Left forelimb (tissue), 1 donor: ENCODE data around the gene ZNF655.
A peak's percentile ranks its signal among the peaks of the same experiment; 100 is the strongest.
"Not testable (repeated sequence)": the region's sequence is repeated elsewhere in the genome, so short reads cannot be mapped to it uniquely, and the experiment has no call there.

Experiments
- DNase-seq: peaks from one replicate; pipeline ENCODE4 v3.0.0-alpha.2; 2018; ENCODE audit warnings: low spot score

The ZNF655 gene

GRCh38 chr7:99560834-99561736 lies 2.6 kb downstream of the ZNF655 start:
- no peak for DNase-seq

DNA sequence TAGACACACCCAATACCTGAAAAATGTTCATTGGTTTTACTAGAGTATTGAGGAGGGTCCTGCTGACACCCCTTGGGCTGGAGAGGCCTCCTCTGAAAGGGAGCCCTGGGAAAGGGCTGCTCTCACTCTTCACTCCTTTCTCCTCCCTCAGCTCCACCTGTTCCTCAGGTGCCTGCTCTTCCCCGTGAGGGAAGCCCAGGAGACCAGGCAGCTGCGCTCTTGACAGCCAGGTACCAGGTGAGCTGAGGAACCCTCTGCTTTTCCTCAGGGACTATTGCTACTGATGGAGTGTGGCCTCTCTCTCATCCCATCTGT lies 3.3 kb downstream of the ZNF655 start:
- DNase-seq: no peak

DNA sequence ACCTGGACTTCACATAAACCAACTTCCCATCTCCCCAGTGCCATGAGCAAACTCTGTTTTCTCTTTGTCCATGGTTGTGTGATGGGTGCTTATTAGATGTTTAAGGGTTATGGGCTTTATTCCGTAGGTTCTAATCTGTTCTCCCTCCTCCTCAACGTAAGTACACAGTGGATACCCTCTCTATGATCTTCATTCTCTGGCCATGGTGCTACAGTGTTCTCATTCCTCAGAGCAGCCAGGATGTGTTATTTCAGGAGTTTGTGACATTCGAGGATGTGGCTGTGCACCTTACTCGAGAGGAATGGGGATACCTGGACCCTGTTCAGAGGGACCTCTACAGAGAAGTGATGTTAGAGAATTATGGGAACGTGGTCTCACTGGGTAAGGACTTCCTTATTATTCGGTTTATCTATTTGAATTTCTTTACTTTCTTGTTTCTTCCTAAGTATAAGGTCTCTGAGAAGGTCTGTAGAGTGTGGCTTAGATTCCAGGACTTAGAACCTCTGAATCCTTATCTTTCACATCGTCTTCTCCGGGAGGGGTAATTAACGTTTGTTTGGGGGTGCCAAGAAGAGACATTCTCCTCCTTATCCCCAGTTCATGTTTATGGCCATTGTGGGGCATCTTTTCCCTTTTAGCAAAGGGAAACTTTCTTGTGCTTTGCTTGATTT lies 3.8 kb downstream of the ZNF655 start:
- no peak for DNase-seq

- no peak for DNase-seq
These were observed 4.4 kb downstream of the ZNF655 start for GRCh38 chr7:99562832-99563231.

DNA sequence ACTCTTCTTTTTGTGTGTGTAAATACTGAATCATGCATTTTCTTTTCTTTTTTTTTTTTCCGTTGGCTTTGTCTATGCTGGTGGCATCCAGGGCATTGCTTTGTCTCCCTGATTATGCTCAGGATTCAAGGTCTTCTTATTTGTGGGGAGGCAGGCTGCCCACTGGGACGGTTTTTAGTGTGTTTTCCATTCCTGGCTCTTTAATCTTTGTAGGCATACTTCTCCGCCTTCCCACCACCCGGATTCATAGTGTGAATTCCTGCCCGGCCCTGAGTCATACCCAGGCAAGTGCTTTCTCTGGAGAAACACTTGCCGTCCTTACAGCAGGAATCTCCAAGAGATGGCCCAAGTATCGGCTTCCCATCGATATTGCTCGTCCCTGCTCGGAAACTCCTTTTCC lies 5.2 kb downstream of the ZNF655 start:
- no peak for DNase-seq

DNA sequence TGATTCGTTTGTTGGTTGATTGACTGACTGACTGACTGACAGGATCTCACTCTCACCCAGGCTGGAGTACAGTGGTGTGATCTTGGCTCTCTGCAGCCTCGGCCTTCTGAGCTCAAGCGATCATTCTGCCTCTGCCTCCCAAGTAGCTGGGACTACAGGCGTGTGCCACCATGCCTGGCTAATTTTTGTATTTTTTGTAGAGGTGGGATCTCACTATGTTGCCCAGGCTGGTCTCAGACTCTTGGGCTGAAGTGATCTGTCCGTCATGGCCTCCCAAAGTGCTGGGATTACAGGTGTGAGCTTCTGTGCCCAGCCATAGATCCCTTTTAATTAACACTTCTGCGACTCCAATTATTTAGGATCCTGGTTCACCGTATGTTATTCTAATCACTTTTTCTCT lies 10.3 kb downstream of the ZNF655 start:
- not testable (repeated sequence) for DNase-seq

- DNase-seq: no peak
These were observed 13.3 kb downstream of the ZNF655 start for GRCh38 chr7:99571768-99572167.

DNA sequence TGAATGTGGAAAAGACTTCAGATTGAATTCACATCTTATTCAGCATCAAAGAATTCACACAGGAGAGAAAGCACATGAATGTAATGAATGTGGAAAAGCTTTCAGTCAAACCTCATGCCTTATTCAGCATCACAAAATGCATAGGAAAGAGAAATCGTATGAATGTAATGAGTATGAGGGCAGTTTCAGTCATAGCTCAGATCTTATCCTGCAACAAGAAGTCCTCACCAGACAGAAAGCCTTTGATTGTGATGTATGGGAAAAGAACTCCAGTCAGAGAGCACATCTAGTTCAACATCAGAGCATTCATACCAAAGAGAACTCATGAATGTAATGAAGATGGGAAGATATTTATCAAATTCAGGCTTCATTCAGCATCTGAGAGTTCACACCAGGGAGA lies 14.8 kb downstream of the ZNF655 start:
- DNase-seq: no peak

DNA sequence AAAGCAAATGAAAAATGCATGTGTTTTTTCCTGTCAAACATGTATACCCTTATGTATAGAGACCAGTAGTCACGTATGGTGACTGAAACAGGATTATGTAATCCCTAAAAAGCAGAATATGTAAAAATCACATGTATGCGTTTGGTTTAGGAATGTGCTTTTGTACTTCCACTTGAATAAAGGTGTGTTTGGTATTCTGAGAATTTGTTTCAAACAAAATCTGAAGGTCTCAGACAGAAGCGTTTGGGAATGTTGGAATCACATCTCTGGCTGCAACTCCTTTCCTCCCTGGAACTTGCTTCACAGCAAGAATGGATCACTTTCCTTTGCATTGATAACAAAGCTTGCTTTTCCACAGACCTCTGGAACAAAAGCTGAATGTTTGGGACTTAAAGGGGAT lies 17.8 kb downstream of the ZNF655 start:
- no peak for DNase-seq

GRCh38 chr7:99579281-99579955 lies 21.0 kb downstream of the ZNF655 start:
- DNase-seq: no peak

GRCh38 chr7:99579956-99580777 lies 21.7 kb downstream of the ZNF655 start:
- peak; percentile 79 for DNase-seq

- DNase-seq: not testable (repeated sequence)
These were observed 22.4 kb downstream of the ZNF655 start for GRCh38 chr7:99580778-99581332.

DNA sequence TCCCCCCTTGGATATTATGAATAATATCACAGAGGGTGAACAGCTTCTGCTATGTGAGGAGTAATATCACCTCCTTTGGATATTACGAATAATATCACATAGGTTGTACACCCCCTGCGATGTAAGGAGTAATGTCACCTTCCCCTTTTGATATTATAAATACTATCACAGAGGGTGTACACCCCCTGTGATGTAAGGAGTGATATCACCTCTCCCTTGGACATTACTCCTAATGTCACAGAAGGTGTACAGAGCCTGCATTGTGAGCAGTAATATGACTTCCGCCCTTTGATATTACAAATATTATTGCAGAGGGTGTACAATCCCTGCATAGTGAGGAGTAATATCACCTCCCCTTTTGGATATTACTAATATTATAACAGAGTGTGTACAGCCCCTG lies 30.4 kb downstream of the ZNF655 start:
- no peak for DNase-seq

DNA sequence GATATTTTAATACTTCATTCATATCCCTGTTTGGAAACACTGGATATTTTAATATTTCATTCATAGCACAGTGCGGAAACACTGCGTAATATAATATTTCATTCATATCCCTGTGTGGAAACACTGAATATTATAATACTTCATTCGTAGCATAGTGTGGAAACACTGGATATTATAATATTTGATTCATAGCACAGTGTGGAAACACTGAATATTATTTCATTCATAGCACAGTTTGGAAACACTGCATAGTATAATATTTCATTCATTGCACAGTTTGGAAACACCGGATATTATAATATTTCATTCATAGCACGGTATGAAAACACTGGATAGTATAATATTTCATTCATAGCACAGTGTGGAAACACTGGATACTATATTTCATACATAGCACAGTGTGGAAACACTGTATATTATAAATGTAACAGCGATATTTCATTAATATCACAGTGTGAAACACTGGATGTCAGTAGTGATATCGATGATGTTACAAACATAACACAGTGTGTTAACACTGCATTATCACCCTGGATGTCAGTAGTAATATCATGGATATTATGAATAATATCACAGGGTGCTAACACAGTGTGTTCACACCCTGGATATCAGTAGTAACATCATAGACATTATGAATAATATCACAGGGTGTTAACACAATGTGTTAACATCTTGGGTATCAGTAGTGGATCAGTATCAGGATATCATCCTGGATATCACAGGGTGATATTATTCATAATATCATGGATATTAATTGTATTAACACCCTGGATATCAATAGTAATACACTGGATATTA lies 36.7 kb downstream of the ZNF655 start:
- no peak for DNase-seq

- no peak for DNase-seq
These were observed 38.0 kb downstream of the ZNF655 start for GRCh38 chr7:99596408-99596955.

DNA sequence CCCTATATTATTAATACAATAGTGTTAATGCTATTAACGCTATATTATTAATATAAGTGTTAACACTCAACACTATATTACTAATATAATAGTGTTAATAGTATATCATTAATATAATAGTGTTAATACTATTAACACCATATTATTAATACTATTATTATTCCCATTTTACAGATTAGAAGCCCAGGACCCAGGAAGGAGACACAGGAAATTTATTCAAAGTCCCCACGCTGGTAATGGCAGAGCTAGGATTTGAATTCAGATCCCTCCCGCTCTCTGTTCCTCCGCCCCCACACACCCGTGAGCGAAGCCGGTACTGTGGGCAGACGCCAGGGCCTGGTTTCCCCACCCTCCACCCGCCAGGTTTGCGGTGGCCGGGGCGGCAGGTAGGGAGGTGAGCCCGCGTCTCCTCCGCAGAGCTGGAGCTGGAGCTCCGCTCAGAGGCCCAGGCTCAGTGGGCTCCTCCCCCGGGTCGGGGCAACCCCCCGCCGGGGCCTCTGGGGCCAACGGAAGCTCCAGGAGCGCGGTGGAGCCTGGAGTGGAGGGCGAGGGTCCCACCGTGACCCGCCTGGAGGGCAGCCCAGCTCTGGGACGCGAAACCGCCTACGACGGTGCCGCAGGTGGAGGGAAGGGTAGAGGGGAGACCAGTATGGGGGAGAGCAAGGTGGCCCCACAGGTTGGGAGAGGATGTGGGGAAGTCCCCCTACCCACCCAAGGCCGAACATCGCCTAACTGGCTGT lies 39.5 kb downstream of the ZNF655 start, which contains the start of gene TMEM225B:
TSS of gene TMEM225B (plus strand) at position 506 of the 740 bp plus-strand sequence. CDS start 6,122 bp downstream, outside the sequence.
- no peak for DNase-seq

- DNase-seq: no peak
These were observed 41.4 kb downstream of the ZNF655 start for GRCh38 chr7:99599836-99600235.

- no peak for DNase-seq
These were observed 43.3 kb downstream of the ZNF655 start for GRCh38 chr7:99601656-99602310.

GRCh38 chr7:99605527-99605926 lies 47.1 kb downstream of the ZNF655 start:
- no peak for DNase-seq
